Activated naive CD4-positive, alpha-beta T cell treated with anti-CD3 and anti-CD28 coated beads, Interleukin-2, amount 50 U/mL, for 16 hours (primary cell): ENCODE results near the gene LIMS2.

Experiments
- DNase-seq: peaks from one replicate; pipeline ENCODE4 v3.0.0-alpha.2; 2020

Gene LIMS2

DNA sequence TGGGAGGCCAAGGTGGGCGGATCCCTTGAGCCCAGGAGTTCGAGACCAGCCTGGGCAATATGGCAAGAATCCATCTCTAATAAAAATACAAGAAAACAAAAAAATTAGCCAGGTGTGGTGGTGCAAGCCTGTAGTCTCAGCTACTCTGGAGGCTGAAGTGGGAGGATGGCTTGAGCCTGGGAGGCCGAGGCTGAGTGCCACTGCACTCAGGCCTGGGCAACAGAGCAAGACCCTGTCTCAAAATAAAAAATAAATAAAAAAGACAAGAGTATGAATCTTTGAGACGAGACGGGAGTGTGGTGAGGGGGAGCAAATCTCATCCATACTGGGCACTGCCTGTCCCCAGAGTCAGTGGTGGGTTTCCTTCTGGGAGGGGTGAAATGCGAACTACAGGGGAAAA is 17.2 kb downstream of the LIMS2 start:
- DNase-seq = no peak

DNA sequence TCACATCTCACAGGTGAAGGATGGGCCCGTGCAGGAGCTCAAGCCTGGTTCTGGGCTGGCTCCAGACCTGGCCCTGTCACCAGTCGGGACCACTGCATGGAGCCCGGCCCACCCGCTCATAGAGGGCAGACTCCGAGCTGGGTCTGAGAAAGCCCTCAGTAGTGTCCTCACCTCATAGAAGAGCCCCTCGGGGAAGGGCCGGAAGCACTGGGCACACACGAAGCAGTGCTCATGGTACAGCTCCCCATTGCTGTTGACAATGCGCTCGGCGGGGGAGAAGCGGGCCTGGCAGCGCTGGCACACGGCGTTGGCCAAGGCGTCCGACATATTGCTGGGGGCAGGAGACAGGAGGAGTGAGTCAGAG is 18.1 kb downstream of the LIMS2 start:
- no peak for DNase-seq

DNA sequence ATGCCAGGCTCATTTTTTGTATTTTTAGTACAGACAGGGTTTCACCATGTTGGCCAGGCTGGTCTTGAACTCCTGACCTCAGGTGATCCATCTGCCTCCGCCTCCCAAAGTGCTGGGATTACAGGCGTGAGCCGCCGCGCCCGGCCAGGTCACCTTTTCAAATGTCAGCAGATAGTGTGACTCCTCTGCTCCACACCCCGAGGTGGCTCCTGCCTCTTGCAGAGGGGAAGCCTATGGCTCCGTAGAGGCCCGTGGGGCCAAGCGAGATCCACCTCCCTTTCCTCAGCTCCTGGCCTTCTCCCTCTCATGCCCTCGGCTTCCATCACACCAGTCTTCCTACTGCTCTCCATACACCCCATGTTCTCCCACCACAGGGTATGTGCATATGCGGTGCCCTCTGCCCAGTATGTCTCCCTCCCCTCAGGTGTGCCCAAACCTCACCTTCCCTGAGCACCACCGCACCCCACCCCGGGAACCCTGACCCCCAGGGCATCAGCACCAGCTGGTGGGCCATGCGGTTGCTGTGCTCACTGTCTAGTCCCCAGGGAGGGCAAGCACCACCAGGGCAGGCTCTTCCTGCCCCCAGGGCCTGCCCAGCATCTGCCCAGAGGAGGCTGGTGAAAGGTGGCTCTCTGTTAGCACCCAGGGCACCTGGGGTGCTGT is 18.6 kb downstream of the LIMS2 start:
- no peak for DNase-seq

DNA sequence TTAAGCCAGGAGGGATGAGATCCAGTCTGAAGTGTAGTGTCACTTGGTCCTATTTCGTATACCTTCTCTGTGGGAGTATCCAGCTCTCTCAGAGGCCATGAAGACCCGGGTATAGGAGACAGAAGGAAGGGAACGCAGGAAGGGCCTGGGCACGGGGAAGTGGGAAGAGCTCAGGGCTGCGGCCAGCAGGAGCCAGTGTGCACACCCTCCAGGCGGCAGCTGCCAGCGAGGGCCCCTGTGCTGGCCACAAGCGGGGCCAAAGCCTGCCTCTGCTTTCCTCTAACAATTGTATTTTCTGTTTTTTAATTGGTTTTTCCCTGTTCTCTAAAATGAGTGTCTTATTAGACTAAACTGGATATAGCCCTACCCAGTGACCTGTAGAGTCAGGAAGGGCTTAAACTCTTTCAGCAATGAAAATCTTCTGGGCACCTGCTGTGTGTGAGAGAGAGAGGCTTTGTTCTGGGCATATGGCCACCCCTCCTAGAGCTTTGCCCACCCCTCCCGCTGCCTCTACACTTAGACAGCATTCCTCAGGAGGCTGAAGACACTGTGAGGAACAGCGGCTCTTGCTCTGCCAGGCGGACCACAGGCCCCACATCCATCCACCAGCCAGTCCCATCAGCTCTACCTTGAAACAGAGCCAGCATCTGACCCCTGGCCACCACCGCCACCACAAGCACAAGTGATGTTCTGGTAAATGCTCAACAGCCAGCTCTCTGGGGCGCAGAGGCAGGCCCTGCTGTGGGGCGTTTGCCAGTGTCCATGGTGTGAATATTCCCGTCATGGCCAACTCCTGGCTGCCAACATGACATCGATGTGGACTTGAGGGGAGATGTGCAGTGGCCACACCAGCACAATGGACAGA is 19.9 kb downstream of the LIMS2 start:
- DNase-seq = no peak

DNA sequence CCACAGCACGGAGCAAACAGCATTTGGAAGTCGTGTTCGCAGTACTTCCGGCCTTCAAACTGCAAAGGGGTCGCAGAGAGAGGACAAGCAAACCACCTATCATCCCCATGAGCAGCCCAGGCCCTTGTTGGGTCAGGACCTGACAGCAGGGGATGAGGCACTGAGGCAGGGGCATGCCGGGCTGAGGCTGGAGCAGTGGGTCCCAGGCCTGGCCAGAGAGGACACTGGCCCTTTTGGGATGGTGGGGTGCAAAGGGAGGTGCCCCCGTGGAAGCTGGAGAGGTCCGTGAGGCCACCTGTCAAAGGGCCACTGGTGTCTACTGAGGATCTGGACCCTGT is 20.5 kb downstream of the LIMS2 start:
- no peak for DNase-seq

DNA sequence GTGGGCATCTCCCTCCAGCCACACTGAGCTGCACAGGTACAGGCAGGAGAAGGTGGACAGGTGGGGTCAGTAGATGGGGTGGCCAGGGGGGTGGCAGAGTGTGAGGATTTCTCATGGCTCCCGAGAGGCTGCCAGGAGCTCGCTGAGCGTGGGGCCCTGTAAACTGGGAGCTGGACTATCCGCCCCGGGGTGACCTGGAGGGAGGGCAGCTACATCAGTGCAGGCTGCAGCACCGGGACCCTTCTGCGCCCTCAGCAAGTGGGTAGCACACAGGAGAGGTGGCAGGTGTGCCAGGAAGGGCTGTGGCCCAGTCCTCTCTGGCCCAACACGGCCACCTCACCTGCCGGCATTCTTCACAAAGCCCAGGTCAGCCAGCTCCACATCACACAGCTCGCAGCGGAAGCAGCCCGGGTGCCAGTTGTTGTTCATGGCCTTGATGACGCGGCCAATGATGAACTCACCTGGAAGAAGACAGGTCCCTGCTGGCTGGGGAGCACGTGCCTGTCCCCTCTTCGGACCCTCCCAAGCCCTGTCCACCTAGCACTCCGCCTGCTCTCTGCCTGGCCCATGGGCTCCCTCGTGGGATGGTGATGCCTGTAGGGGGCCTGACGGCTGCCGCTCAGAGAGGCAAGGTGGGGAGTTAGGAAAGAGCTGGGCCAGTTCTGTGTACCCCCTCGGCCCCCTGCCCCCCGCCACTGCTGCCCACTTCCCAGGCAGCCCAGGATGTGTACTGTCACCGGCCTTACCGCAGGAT is 21.1 kb downstream of the LIMS2 start:
- DNase-seq = no peak

DNA sequence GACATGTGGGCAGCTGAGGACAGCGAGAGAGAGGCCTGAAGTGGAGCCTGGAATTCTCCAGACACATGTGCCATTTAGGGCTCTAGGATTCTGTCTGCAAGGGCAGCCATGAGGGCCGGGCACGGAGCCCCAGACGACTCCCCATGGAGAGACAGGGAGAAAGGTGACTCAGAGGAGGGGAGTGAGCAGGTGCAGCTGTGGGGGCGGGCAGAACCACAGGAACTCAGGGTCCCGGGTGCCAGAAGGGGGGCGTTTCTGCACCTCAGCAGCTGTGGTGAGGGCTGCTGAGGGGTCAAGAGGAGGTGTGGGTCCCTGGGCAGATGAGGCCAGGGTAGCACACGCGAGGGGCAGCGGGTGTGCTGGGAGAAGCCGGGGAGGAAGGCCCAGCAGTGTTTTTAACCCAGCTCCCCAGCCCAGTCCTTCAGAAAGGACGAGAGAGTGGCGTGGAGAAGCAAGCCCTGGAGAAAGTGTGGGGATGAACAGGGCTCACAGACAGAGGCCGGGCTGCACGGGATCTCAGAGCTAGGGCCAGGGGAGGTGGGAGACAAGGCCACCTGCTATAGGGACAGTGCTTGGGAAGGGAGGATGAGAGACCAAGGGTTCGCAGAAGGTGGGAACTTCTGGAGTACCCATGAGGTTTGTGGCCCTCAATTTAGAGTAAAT is 21.8 kb downstream of the LIMS2 start:
- DNase-seq = no peak

DNA sequence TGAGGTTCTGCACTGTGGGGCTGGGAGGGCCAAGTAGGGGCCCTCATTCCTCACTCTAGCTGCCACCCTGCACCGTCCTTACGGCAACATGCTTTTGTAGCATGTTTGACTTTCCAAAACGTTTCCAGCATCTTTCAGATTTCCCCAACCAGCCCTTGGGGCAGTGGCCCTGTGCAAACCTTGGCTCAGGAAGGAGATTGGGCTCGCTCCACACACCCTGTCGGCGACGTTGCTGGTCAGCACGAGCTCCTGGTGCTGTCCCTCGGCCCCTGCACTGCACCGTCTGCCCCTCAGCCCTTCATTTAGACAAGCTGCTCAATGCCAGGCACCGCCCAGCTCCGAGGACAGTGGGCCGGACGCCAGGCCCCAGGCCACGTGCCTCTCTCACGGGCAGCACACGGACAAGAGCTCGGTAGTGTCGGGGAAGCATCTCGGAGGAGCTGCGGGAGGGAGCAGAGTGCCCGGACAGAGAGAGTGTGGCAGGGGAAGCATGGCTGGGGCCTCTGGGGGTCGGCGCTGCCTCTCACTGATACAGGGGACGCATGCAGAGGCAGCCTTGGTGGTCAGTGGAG is 22.5 kb downstream of the LIMS2 start:
- DNase-seq = no peak

DNA sequence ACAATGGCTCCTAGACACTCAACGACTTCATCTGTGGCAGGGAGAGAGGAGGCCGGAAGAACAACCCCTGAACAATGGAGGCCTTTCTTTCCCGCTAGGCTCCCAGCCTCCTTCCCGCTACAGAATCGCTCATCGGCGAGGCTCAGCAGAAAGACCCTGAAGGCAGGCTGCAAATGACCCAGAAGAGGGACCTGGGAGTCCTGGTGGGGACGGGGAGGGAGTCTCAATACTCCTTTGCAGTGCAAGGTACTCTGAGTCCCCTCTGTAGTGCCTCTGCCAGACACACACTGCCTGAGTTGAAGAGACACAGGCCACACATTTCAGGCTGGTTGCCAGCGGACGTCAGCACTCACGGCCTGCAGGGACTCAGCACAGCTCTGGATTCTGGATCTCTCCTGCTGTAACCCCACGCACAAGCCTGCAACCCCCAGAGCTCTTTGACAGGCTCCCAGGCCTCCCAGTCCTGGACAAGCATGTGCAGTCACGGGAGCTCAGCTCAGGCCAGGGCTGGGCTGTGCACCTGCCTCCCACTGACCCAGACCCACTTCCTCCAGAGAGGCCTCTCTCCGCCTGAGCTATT is 23.3 kb downstream of the LIMS2 start:
- no peak for DNase-seq

DNA sequence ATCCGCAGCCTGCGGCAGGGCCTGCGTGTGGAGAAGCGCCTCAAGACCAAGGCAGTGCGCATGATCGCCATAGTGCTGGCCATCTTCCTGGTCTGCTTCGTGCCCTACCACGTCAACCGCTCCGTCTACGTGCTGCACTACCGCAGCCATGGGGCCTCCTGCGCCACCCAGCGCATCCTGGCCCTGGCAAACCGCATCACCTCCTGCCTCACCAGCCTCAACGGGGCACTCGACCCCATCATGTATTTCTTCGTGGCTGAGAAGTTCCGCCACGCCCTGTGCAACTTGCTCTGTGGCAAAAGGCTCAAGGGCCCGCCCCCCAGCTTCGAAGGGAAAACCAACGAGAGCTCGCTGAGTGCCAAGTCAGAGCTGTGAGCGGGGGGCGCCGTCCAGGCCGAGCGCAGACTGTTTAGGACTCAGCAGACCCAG is 23.9 kb downstream of the LIMS2 start:
- no peak for DNase-seq

DNA sequence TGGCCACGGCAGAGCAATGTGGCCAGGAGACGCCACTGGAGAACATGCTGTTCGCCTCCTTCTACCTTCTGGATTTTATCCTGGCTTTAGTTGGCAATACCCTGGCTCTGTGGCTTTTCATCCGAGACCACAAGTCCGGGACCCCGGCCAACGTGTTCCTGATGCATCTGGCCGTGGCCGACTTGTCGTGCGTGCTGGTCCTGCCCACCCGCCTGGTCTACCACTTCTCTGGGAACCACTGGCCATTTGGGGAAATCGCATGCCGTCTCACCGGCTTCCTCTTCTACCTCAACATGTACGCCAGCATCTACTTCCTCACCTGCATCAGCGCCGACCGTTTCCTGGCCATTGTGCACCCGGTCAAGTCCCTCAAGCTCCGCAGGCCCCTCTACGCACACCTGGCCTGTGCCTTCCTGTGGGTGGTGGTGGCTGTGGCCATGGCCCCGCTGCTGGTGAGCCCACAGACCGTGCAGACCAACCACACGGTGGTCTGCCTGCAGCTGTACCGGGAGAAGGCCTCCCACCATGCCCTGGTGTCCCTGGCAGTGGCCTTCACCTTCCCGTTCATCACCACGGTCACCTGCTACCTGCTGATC is 24.4 kb downstream of the LIMS2 start:
- DNase-seq = no peak

DNA sequence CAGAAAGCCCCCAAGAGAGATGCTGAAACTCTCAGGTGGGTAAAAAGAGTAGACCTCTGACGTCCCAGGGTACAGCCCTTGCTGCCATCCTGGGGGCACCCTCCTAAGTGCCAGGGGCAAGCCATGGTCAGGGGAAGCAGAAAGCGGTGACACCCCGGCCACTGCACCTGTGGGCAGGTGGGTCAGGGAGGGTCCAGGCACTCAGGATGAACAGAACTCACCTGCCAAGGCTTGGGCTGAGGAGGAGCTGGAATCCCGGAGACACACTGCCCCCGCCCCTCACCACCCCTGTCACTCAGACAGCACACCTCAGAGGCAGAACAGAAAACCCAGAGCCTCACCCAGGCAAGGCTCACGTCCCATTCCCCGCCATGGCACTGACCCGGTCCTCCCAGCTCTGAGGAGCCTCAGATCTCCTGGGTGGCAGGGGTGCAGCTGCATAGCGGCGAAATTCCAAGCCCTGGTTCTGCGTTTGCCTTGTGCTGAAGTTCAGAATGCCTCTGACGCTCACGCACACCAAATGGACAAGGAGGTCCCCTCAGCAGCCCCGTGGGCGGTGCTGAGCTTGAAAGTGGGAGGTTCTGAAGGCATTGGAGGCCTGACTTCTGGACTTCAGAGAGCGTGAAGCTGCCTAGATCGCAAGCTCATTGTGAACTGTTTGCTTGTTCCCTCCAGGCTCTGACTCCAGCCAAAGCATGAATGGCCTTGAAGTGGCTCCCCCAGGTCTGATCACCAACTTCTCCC is 25.1 kb downstream of the LIMS2 start:
- no peak for DNase-seq

DNA sequence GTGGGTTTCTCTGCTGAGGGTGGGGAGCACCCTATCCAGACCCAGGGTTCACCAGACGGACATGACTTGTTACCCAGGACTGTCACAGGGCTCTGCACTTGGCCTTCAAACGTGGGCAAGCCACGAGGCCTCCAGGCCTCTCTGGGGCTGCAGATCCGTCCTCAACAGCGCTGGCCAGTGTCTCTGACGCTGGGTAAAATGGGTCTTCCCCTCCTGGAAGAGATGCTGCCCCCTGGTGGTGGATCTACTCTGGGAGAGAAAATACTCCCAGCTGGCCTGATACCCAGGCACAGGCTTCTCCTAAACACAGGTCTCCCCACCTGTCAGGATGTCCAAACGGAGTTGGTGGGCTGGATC is 25.7 kb downstream of the LIMS2 start:
- DNase-seq = peak; percentile 88

DNA sequence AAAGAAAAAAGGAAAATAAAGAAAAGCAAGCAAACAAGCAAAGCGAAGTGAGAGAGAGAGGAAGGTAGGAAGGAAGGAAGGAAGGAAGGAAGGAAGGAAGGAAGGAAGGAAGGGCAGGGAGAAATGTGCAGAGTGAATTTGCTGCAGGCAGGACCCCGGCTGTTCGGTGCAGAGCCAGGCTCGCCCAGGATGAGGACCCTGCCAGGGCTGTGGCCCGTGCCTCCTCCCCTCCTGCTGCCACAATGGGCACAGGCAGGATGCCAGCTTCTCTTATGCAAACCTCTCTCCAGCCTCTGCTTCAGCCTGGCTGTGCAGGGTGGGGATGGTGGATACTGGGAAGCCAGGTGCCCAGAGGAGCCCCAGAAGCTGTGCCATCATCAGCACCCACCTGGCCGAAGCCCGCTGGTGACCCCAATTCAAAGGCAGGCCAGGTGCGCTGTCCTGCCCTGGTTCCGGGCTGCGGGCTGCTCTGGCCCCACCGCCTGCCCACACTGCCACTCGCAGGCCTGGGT is 26.2 kb downstream of the LIMS2 start:
- no peak for DNase-seq

DNA sequence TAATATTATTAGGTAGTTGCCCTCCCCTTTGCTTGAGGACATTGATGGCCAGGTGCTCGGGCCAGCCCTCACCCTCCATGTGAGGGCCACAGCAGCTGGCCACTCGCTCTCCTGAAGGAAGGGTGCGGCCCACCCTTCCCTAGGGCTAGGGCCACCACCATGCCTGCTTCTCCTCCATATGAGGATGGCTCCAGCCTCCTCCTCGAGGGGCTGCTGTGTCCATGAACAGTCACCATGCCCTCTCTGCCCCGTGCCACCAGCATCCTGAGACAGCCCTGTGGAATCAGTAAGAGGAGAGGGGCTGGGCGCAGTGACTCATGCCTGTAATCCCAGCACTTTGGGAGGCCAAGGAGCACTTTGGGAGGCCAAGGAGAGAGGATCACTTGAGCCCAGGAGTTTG is 27.0 kb downstream of the LIMS2 start:
- DNase-seq = no peak

DNA sequence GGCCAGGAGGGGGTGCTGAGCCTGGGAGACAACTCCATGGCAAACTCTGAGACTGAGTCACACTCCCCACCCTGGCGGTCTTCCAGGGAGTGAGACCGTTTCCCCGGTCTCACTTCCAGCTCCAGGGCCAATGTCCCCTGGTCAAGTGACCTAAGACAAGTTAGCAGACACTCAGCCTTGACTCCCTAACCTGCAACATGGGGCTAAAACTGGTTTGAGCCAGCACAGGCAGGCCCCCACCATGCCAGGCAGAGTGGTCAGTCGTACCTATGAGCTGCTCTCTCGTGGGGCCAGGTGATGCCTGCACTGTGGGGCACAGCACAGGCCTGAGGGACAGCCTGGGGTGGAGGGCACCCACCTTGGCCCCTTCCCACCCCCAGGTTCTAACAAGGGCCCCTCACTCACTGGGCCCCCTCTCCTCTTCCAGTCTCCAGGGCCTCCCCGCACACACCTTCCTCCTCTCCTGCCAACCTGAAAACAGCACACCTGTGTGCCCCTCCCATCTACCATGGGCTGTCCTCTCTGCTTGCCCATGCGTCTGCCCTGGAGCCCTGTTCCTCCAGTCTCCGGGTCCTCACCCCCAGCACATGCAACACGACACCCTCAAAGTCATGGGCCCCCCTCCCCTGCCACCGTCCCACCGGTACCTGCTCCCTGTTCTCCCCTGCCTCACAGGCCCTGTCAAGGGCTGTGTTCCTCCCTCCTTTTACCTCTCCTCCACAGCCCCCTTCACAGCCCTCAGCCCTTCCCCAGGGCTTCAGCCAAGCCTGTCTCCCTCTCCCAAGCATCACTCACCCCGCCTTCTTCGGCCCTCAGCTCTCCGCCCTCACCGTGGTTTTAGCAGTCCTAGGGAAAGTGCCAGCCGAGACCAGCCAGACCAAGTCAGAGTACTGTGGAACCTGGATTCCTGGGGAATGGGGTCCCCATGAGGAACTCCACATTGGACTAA is 27.8 kb downstream of the LIMS2 start:
- DNase-seq = no peak

DNA sequence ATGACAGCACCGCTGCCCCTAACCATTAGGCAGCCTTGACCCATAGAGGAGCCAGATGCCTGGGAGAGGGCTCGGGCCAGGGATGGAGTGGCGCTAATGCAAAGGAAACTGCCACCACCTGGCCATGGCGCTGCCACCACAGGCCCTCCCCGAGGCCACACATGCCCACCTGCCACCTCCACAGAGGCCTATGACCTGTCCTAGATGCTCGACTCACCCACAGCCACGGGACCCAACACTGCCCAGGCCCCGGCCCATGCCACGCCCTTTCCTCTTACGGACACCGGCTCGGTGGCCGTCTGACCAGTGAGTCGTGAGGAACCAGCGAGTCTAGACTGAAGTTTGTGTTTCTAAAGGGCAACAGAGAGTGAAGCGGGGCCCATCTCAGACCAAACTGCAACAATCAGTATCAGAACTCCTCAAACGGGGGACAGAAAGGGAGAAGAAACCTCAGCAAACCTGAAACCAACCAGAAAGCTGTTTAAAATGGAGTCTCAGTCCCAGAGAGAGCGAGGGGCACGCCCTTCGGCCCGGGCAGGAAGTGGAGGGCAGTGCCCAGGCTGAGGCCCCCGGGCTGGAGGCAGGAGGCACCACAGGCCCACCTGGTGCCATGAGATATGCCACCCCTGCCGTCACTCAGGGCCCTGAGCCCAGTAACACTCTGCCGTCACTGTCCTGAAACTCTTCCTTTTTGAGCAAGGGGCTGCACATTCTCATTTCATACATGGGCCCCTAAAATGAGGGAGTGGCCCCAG is 28.7 kb downstream of the LIMS2 start:
- DNase-seq = no peak

DNA sequence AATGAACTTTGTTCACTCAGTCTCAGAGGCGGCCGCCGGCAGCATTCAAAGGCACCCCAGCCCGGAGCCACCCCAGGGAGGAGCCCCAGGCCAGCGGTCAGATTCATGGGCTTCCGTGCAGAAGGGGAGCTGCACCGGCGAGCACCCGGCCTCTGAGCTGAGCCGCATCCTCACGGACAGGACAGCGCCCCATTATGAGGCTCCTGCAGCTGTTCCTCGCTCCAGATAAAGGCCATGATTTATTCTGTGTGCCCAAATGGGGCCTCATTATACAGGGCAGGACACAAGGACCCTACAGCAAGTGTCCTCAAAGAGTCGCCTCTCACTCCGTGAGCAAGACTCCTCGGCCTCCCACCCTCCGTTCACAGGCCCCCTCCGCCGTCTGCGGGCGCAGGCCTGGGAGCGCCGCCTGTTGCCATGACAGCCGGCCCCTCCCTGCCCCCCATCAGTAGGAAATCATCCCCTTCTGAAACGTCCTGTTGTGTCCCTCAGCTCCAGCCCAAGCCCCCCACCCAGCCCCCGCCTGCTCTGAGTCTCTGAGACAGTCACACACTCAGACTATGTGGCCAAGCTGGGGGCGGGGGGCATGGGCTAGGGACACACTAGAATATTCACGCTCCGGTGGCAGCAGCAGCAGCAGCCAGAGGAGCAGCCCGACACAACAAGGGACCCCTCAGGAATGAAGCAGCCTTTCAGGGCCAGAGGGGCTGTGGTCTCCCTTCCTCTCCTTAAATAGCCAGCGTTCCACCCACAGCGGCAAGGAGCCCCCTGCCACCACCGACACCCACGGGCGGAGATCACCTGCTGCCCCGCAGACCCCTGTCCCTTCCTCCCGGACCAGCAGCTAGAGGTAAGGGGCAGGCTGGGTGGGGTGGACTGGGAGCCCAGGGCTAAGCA is 29.7 kb downstream of the LIMS2 start, which contains the start of gene GPR17:
Gene GPR17 (plus strand): TSS at position 759 of the 897 bp plus-strand sequence. CDS start 4,583 bp downstream, outside the sequence.
- DNase-seq = no peak
